Neutrophil (primary cell): ENCODE data around the gene BIN1.

ENCODE experiments used
- H3K27ac ChIP-seq: fragments of 200-600 bp; sonication (generic); 2 replicates; pipeline ENCODE4 v1.5.1; 2016; ENCODE audit warnings: mild to moderate bottlenecking, moderate library complexity
- H3K27me3 ChIP-seq: fragments of 200-600 bp; sonication (generic); 2 replicates; pipeline ENCODE4 v1.6.0; 2016; ENCODE audit warnings: mild to moderate bottlenecking
- H3K36me3 ChIP-seq: fragments of 200-600 bp; sonication (generic); 2 replicates; pipeline ENCODE4 v1.5.1; 2017
- H3K4me1 ChIP-seq, 2 experiments: fragments of 200-600 bp in 1 of 2; sonication (generic) in 1 of 2; 1 replicate in 1 of 2; 2 replicates in 1 of 2; pipeline versions ENCODE4 v1.5.1 to v1.6.1; 2013 to 2016; ENCODE audit warnings: low read depth in 1 of 2, low read length in 1 of 2, mild to moderate bottlenecking in 1 of 2, moderate library complexity in 1 of 2; ENCODE audit not compliant: control insufficient read depth in 1 of 2, insufficient read depth in 1 of 2
- H3K4me3 ChIP-seq, 2 experiments: fragments of 200-600 bp in 1 of 2; sonication (generic) in 1 of 2; 1 replicate in 1 of 2; 2 replicates in 1 of 2; pipeline ENCODE4 v1.5.1; 2013 to 2016; ENCODE audit warnings: low read depth in 1 of 2, low read length in 1 of 2, mild to moderate bottlenecking in 1 of 2, moderate library complexity in 1 of 2
- H3K9me3 ChIP-seq: fragments of 200-600 bp; sonication (generic); 2 replicates; pipeline ENCODE4 v1.5.1; 2016
- CTCF ChIP-seq: fragments of 200-600 bp; sonication (generic); IDR thresholded peaks from 2 replicates; pipeline ENCODE4 v1.5.1; 2016; ENCODE audit warnings: antibody characterized with exemption

BIN1 gene

GRCh38 chr2:127069003-127069402, 38.0 kb downstream of the BIN1 start:
- Histone ChIP-seq H3K4me1 (peaks cover 0 to 6% of the 10 kb centered on the region in 2 experiments), H3K9me3 (no peaks in the 10 kb centered on the region), H3K27ac (no peak overlapping the region), H3K4me3 (no peak overlapping the region), H3K36me3 (no peaks in the 10 kb centered on the region), H3K27me3 (no peaks in the 10 kb centered on the region)
- TF ChIP-seq CTCF = no peak

- Histone ChIP-seq H3K36me3 (no peaks in the 10 kb centered on the region), H3K27me3 (no peaks in the 10 kb centered on the region), H3K9me3 (no peaks in the 10 kb centered on the region), H3K27ac (no peak overlapping the region), H3K4me3 (no peak overlapping the region), H3K4me1 (peaks cover 0 to 6% of the 10 kb centered on the region in 2 experiments)
- TF ChIP-seq CTCF = no peak
Observed at GRCh38 chr2:127068351-127068741, 38.6 kb downstream of the BIN1 start.

GRCh38 chr2:127067620-127068350, 39.2 kb downstream of the BIN1 start:
- no peak for TF ChIP-seq CTCF
- no peaks in the 10 kb centered on the region for H3K36me3 ChIP-seq
- no peak overlapping the region for H3K4me3 ChIP-seq
- no peaks in the 10 kb centered on the region for H3K9me3 ChIP-seq
- no peak overlapping the region for H3K27ac ChIP-seq
- H3K4me1 ChIP-seq = peaks cover 0 to 6% of the 10 kb centered on the region in 2 experiments
- no peaks in the 10 kb centered on the region for H3K27me3 ChIP-seq

- TF ChIP-seq CTCF = no peak
- H3K9me3 ChIP-seq = no peaks in the 10 kb centered on the region
- H3K27me3 ChIP-seq = no peaks in the 10 kb centered on the region
- H3K36me3 ChIP-seq = no peaks in the 10 kb centered on the region
- H3K4me3 ChIP-seq = no peak overlapping the region
- H3K27ac ChIP-seq = no peak overlapping the region
- H3K4me1 ChIP-seq = peaks cover 0 to 6% of the 10 kb centered on the region in 2 experiments
Observed at GRCh38 chr2:127066942-127067341, 40.0 kb downstream of the BIN1 start.

GRCh38 chr2:127065940-127066318, 41.0 kb downstream of the BIN1 start:
- Histone ChIP-seq H3K9me3 (no peaks in the 10 kb centered on the region), H3K4me3 (no peak overlapping the region), H3K27me3 (no peaks in the 10 kb centered on the region), H3K27ac (no peak overlapping the region), H3K36me3 (no peaks in the 10 kb centered on the region), H3K4me1 (peaks cover 0 to 6% of the 10 kb centered on the region in 2 experiments)
- TF ChIP-seq CTCF = no peak
